Stimulated activated naive CD8-positive, alpha-beta T cell treated with anti-CD3 and anti-CD28 coated beads, Interleukin-15, amount 100 ng/mL, for 72 hours (primary cell): ENCODE results near the gene DLGAP1.

Experiments used
- ATAC-seq: fragments of 150-1000 bp; cut with Tn5 transposase; 2 replicates; pipeline ENCODE4 v1.10.0; 2021; ENCODE audit warnings: mild to moderate bottlenecking, moderate library complexity
- DNase-seq, 2 donors: peaks; one replicate each; pipeline ENCODE4 v3.0.0; 2021 to 2022
- H3K27ac Mint-ChIP-seq, 2 donors: one replicate each; pipeline ENCODE4 v1.8.0; 2022; ENCODE audit warnings: mild to moderate bottlenecking in 2 of 2, mixed read lengths in 2 of 2, moderate library complexity in 2 of 2
- H3K27me3 Mint-ChIP-seq: one replicate; pipeline ENCODE4 v1.8.0; 2022; ENCODE audit warnings: mixed read lengths
- H3K4me1 Mint-ChIP-seq: one replicate; pipeline ENCODE4 v1.8.0; 2022; ENCODE audit warnings: mild to moderate bottlenecking, mixed read lengths
- H3K4me3 Mint-ChIP-seq, 2 donors: one replicate each; pipeline ENCODE4 v1.8.0; 2022; ENCODE audit warnings: mild to moderate bottlenecking in 2 of 2, mixed read lengths in 2 of 2, moderate library complexity in 1 of 2
- H3K9me3 Mint-ChIP-seq, 2 donors: one replicate each; pipeline ENCODE4 v1.8.0; 2022; ENCODE audit warnings: mixed read lengths in 2 of 2

Gene DLGAP1

GRCh38 chr18:3815991-3816390, 639.1 kb downstream of the DLGAP1 start:
- no peaks in the 10 kb centered on the region for H3K9me3 Mint-ChIP-seq
- ATAC-seq (no peak), DNase-seq (no peak)
- H3K4me3 Mint-ChIP-seq = no peak overlapping the region
- H3K27ac Mint-ChIP-seq = no peak overlapping the region
- H3K27me3 Mint-ChIP-seq = no peaks in the 10 kb centered on the region
- no peaks in the 10 kb centered on the region for H3K4me1 Mint-ChIP-seq

- ATAC-seq (no peak), DNase-seq (no peak)
- H3K4me1 Mint-ChIP-seq = no peaks in the 10 kb centered on the region
- no peak overlapping the region for H3K4me3 Mint-ChIP-seq
- H3K27me3 Mint-ChIP-seq = no peaks in the 10 kb centered on the region
- H3K27ac Mint-ChIP-seq = no peak overlapping the region
- H3K9me3 Mint-ChIP-seq = no peaks in the 10 kb centered on the region
Observed at GRCh38 chr18:3814816-3815215, 640.3 kb downstream of the DLGAP1 start.

GRCh38 chr18:3810296-3810695, 644.8 kb downstream of the DLGAP1 start:
- ATAC-seq (no peak), DNase-seq (no peak)
- H3K4me1 Mint-ChIP-seq = no peaks in the 10 kb centered on the region
- no peaks in the 10 kb centered on the region for H3K9me3 Mint-ChIP-seq
- H3K27ac Mint-ChIP-seq = no peak overlapping the region
- H3K4me3 Mint-ChIP-seq = no peak overlapping the region
- no peaks in the 10 kb centered on the region for H3K27me3 Mint-ChIP-seq

GRCh38 chr18:3808985-3809780, 645.9 kb downstream of the DLGAP1 start:
- Mint-ChIP-seq H3K9me3 (no peaks in the 10 kb centered on the region), H3K4me3 (no peak overlapping the region), H3K27ac (no peak overlapping the region), H3K4me1 (no peaks in the 10 kb centered on the region), H3K27me3 (no peaks in the 10 kb centered on the region)
- DNase-seq (no peak), ATAC-seq (no peak)

- no peak for DNase-seq
- Mint-ChIP-seq H3K9me3 (no peaks in the 10 kb centered on the region), H3K27ac (no peak overlapping the region), H3K4me3 (no peak overlapping the region), H3K27me3 (no peaks in the 10 kb centered on the region), H3K4me1 (no peaks in the 10 kb centered on the region)
- no peak for ATAC-seq
Observed at GRCh38 chr18:3806656-3807055, 648.5 kb downstream of the DLGAP1 start.

- DNase-seq (no peak), ATAC-seq (no peak)
- Mint-ChIP-seq H3K4me3 (no peak overlapping the region), H3K4me1 (no peaks in the 10 kb centered on the region), H3K9me3 (no peaks in the 10 kb centered on the region), H3K27me3 (no peaks in the 10 kb centered on the region), H3K27ac (no peak overlapping the region)
Observed at GRCh38 chr18:3804336-3804735, 650.8 kb downstream of the DLGAP1 start.

GRCh38 chr18:3803350-3803749, 651.8 kb downstream of the DLGAP1 start:
- Mint-ChIP-seq H3K9me3 (no peaks in the 10 kb centered on the region), H3K4me1 (no peaks in the 10 kb centered on the region), H3K4me3 (no peak overlapping the region), H3K27ac (no peak overlapping the region), H3K27me3 (peaks cover 2% of the 10 kb centered on the region)
- DNase-seq (no peak), ATAC-seq (no peak)

- no peak for DNase-seq
- Mint-ChIP-seq H3K27ac (no peak overlapping the region), H3K4me3 (no peak overlapping the region), H3K27me3 (peaks cover 8% of the 10 kb centered on the region), H3K4me1 (no peaks in the 10 kb centered on the region), H3K9me3 (no peaks in the 10 kb centered on the region)
- no peak for ATAC-seq
Observed at GRCh38 chr18:3799515-3799914, 655.6 kb downstream of the DLGAP1 start.

GRCh38 chr18:3798032-3798431, 657.1 kb downstream of the DLGAP1 start:
- H3K4me3 Mint-ChIP-seq = no peak overlapping the region
- no peak overlapping the region for H3K27ac Mint-ChIP-seq
- no peaks in the 10 kb centered on the region for H3K4me1 Mint-ChIP-seq

GRCh38 chr18:3796434-3796833, 658.7 kb downstream of the DLGAP1 start:
- Mint-ChIP-seq H3K4me1 (no peaks in the 10 kb centered on the region), H3K4me3 (no peak overlapping the region), H3K27me3 (peaks cover 8% of the 10 kb centered on the region), H3K9me3 (no peaks in the 10 kb centered on the region), H3K27ac (no peak overlapping the region)
- ATAC-seq (no peak), DNase-seq (no peak)

More at GRCh38 chr18:3798032-3798431, 657.1 kb downstream of the DLGAP1 start:
- DNase-seq = no peak
- no peak for ATAC-seq
- Mint-ChIP-seq H3K9me3 (no peaks in the 10 kb centered on the region), H3K27me3 (peaks cover 8% of the 10 kb centered on the region)

- ATAC-seq (peak; percentile 57), DNase-seq (no peak)
- H3K27me3 Mint-ChIP-seq = peaks cover 8% of the 10 kb centered on the region
- no peaks in the 10 kb centered on the region for H3K4me1 Mint-ChIP-seq
- no peak overlapping the region for H3K4me3 Mint-ChIP-seq
- no peaks in the 10 kb centered on the region for H3K9me3 Mint-ChIP-seq
- H3K27ac Mint-ChIP-seq = no peak overlapping the region
Observed at GRCh38 chr18:3794537-3795348, 660.4 kb downstream of the DLGAP1 start.

GRCh38 chr18:3793545-3793944, 661.6 kb downstream of the DLGAP1 start:
- peaks cover 18% of the 10 kb centered on the region for H3K27me3 Mint-ChIP-seq
- no peaks in the 10 kb centered on the region for H3K9me3 Mint-ChIP-seq
- DNase-seq (no peak), ATAC-seq (no peak)
- no peaks in the 10 kb centered on the region for H3K4me1 Mint-ChIP-seq
- H3K4me3 Mint-ChIP-seq = no peak overlapping the region
- peak overlapping the region in 1 of 2 donors; percentile 22 for H3K27ac Mint-ChIP-seq

- H3K27ac Mint-ChIP-seq = peak overlapping the region in 1 of 2 donors; percentile 22
- no peaks in the 10 kb centered on the region for H3K9me3 Mint-ChIP-seq
- no peak for DNase-seq
- H3K4me1 Mint-ChIP-seq = no peaks in the 10 kb centered on the region
- H3K4me3 Mint-ChIP-seq = no peak overlapping the region
- peaks cover 14% of the 10 kb centered on the region for H3K27me3 Mint-ChIP-seq
- no peak for ATAC-seq
Observed at GRCh38 chr18:3793111-3793510, 662.0 kb downstream of the DLGAP1 start.

GRCh38 chr18:3792711-3793110, 662.4 kb downstream of the DLGAP1 start:
- Mint-ChIP-seq H3K4me3 (no peak overlapping the region), H3K9me3 (no peaks in the 10 kb centered on the region), H3K27ac (peak overlapping the region in 1 of 2 donors; percentile 13), H3K4me1 (no peaks in the 10 kb centered on the region), H3K27me3 (peaks cover 10% of the 10 kb centered on the region)
- ATAC-seq = no peak
- no peak for DNase-seq

- Mint-ChIP-seq H3K4me1 (no peaks in the 10 kb centered on the region), H3K9me3 (no peaks in the 10 kb centered on the region), H3K27ac (no peak overlapping the region), H3K4me3 (no peak overlapping the region), H3K27me3 (peaks cover 10% of the 10 kb centered on the region)
- ATAC-seq (no peak), DNase-seq (no peak)
Observed at GRCh38 chr18:3791238-3791637, 663.9 kb downstream of the DLGAP1 start.

- Mint-ChIP-seq H3K4me1 (no peaks in the 10 kb centered on the region), H3K9me3 (no peaks in the 10 kb centered on the region), H3K27me3 (peaks cover 10% of the 10 kb centered on the region), H3K4me3 (no peak overlapping the region), H3K27ac (no peak overlapping the region)
- no peak for ATAC-seq
- no peak for DNase-seq
Observed at GRCh38 chr18:3790703-3791102, 664.4 kb downstream of the DLGAP1 start.
